ENCODE data around the gene CREG1.

The CREG1 gene

GRCh38 chr1:167553136-167554027 is at the start of gene CREG1:
Gene CREG1 (minus strand): TSS chr1:167553762.
- H3K9ac ChIP-seq (ENCODE audit: low read depth, low read length) = peak within 1 kb of the TSS; percentile 73

GRCh38 chr1:167602840-167603239 is 49.3 kb upstream of the CREG1 start:
- H3K36me3 ChIP-seq (ENCODE audit: insufficient read depth, low read length) = no peaks in the 10 kb centered on the region
- no peak overlapping the region for H3K9ac ChIP-seq (ENCODE audit: low read depth, low read length)
- no peaks in the 10 kb centered on the region for H3K4me1 ChIP-seq (ENCODE audit: insufficient read depth, low read length)
- no peaks in the 10 kb centered on the region for H3K9me3 ChIP-seq (ENCODE audit: control insufficient read depth, insufficient read depth, low read length)

More at GRCh38 chr1:167553136-167554027, at the start of gene CREG1:
- Histone ChIP-seq H3K4me1 (ENCODE audit: insufficient read depth, low read length) (0 out of 2 replicates have a peak, but pooled peaks cover 3% of the 10 kb centered on the region), H3K9me3 (ENCODE audit: control insufficient read depth, insufficient read depth, low read length) (no peaks in the 10 kb centered on the region), H3K36me3 (ENCODE audit: insufficient read depth, low read length) (no peaks in the 10 kb centered on the region)

GRCh38 chr1:167601442-167602383 is 48.2 kb upstream of the CREG1 start:
- Histone ChIP-seq H3K9me3 (ENCODE audit: control insufficient read depth, insufficient read depth, low read length) (no peaks in the 10 kb centered on the region), H3K4me1 (ENCODE audit: insufficient read depth, low read length) (no peaks in the 10 kb centered on the region), H3K36me3 (ENCODE audit: insufficient read depth, low read length) (no peaks in the 10 kb centered on the region), H3K9ac (ENCODE audit: low read depth, low read length) (no peak overlapping the region)

GRCh38 chr1:167599957-167600581 is 46.5 kb upstream of the CREG1 start:
- Histone ChIP-seq H3K36me3 (ENCODE audit: insufficient read depth, low read length) (no peaks in the 10 kb centered on the region), H3K9me3 (ENCODE audit: control insufficient read depth, insufficient read depth, low read length) (no peaks in the 10 kb centered on the region), H3K4me1 (ENCODE audit: insufficient read depth, low read length) (no peaks in the 10 kb centered on the region), H3K9ac (ENCODE audit: low read depth, low read length) (no peak overlapping the region)

GRCh38 chr1:167594822-167595221 is 41.3 kb upstream of the CREG1 start:
- Histone ChIP-seq H3K36me3 (ENCODE audit: insufficient read depth, low read length) (no peaks in the 10 kb centered on the region), H3K9me3 (ENCODE audit: control insufficient read depth, insufficient read depth, low read length) (no peaks in the 10 kb centered on the region)

DNA sequence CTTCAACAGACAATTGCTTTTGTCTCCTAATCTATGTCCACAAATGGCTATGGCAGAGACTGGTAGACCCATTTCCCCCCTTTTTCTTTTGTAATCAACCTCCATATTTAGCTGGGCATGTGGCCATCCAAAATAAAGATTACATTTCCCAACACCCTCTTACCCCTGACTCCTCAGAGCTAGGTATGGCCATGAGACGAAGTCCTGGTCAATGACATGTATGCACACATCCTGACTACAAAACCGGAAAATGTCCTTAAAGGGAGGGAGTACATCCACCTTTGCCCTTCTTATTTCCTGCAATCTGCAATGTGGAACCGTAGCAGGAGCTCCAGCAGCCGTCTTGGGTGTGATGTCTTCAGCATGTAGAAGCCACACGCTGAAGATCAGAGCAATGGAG is 40.3 kb upstream of the CREG1 start:
- no peaks in the 10 kb centered on the region for H3K36me3 ChIP-seq (ENCODE audit: insufficient read depth, low read length)
- no peaks in the 10 kb centered on the region for H3K9me3 ChIP-seq (ENCODE audit: control insufficient read depth, insufficient read depth, low read length)
- H3K9ac ChIP-seq (ENCODE audit: low read depth, low read length) = no peak overlapping the region
- H3K4me1 ChIP-seq (ENCODE audit: insufficient read depth, low read length) = no peaks in the 10 kb centered on the region

More at GRCh38 chr1:167594822-167595221, 41.3 kb upstream of the CREG1 start:
- Histone ChIP-seq H3K9ac (ENCODE audit: low read depth, low read length) (no peak overlapping the region), H3K4me1 (ENCODE audit: insufficient read depth, low read length) (no peaks in the 10 kb centered on the region)

GRCh38 chr1:167592475-167592874 is 38.9 kb upstream of the CREG1 start:
- Histone ChIP-seq H3K36me3 (ENCODE audit: insufficient read depth, low read length) (no peaks in the 10 kb centered on the region), H3K4me1 (ENCODE audit: insufficient read depth, low read length) (no peaks in the 10 kb centered on the region), H3K9ac (ENCODE audit: low read depth, low read length) (no peak overlapping the region), H3K9me3 (ENCODE audit: control insufficient read depth, insufficient read depth, low read length) (no peaks in the 10 kb centered on the region)

DNA sequence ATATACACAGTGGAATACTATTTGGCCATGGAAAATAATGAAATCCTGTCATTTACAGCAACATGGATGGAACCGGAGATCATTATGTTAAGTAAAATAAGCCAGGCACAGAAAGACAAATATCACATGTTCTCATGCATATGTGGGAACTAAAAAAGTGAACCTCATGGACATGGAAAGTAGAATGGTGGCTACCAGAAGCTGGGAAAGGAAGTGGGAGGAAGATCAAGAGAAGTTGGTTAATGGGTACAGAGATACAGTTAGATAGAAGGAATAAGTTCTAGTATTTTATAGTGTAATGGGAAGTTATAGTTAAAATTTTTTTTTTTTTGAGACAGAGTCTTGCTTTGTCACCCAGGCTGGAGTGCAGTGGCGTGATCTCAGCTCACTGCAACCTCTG is 34.8 kb upstream of the CREG1 start:
- H3K4me1 ChIP-seq (ENCODE audit: insufficient read depth, low read length) = no peaks in the 10 kb centered on the region
- H3K9me3 ChIP-seq (ENCODE audit: control insufficient read depth, insufficient read depth, low read length) = no peaks in the 10 kb centered on the region
- no peaks in the 10 kb centered on the region for H3K36me3 ChIP-seq (ENCODE audit: insufficient read depth, low read length)

GRCh38 chr1:167587872-167588271 is 34.3 kb upstream of the CREG1 start:
- Histone ChIP-seq H3K9ac (ENCODE audit: low read depth, low read length) (no peak overlapping the region), H3K36me3 (ENCODE audit: insufficient read depth, low read length) (no peaks in the 10 kb centered on the region), H3K4me1 (ENCODE audit: insufficient read depth, low read length) (no peaks in the 10 kb centered on the region)

More for the DNA sequence above, 34.8 kb upstream of the CREG1 start:
- no peak overlapping the region for H3K9ac ChIP-seq (ENCODE audit: low read depth, low read length)

GRCh38 chr1:167587342-167587741 is 33.8 kb upstream of the CREG1 start:
- H3K9ac ChIP-seq (ENCODE audit: low read depth, low read length) = no peak overlapping the region
- no peaks in the 10 kb centered on the region for H3K36me3 ChIP-seq (ENCODE audit: insufficient read depth, low read length)
- H3K9me3 ChIP-seq (ENCODE audit: control insufficient read depth, insufficient read depth, low read length) = no peaks in the 10 kb centered on the region; the same call in 1 of the 2 replicates
- no peaks in the 10 kb centered on the region for H3K4me1 ChIP-seq (ENCODE audit: insufficient read depth, low read length)

More at GRCh38 chr1:167587872-167588271, 34.3 kb upstream of the CREG1 start:
- no peaks in the 10 kb centered on the region; the same call in 1 of the 2 replicates for H3K9me3 ChIP-seq (ENCODE audit: control insufficient read depth, insufficient read depth, low read length)

DNA sequence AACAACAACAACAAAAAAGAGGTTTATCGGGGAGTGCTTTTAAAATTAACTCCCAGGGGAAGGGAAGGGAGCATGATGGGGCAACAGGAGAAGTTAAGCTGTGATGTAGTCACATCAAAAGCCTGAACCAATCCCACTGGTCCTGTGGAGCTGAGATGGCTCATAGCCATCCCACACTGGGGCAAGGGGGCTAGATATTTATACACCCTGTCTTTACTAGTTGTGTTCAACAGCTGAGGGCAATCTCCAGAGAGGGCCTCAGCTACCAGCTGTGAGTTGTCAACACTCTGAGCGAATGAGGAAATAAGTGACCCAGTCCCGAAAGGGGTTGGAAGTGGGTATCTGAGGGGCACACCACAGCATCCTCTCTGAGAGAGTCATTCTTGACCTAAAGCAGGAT is 31.0 kb upstream of the CREG1 start:
- Histone ChIP-seq H3K9me3 (ENCODE audit: control insufficient read depth, insufficient read depth, low read length) (no peaks in the 10 kb centered on the region; the same call in 1 of the 2 replicates), H3K36me3 (ENCODE audit: insufficient read depth, low read length) (no peaks in the 10 kb centered on the region; the same call in 1 of the 2 replicates), H3K4me1 (ENCODE audit: insufficient read depth, low read length) (no peaks in the 10 kb centered on the region), H3K9ac (ENCODE audit: low read depth, low read length) (no peak overlapping the region)

DNA sequence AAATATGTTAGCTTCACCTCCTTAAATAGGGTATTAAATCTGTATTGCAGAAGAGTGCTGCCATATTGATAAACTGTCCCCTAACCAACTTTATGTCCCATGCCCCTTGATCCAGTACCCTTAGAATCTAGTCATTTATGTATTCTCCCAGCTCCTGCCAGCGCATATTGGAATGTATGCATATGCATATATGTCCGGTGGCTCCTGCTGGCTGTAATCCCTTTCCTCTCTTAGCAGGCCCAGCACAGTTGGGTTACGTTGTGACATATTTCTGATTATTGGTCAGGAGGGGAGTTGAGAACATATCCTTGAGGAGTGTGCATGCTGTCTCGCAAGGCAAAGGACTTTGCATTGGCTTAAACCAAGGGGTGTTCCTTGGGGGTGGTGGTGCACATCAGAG is 29.2 kb upstream of the CREG1 start:
- H3K4me1 ChIP-seq (ENCODE audit: insufficient read depth, low read length) = peaks cover 7% of the 10 kb centered on the region
- H3K36me3 ChIP-seq (ENCODE audit: insufficient read depth, low read length) = no peaks in the 10 kb centered on the region; the same call in 1 of the 2 replicates
- no peak overlapping the region for H3K9ac ChIP-seq (ENCODE audit: low read depth, low read length)
- H3K9me3 ChIP-seq (ENCODE audit: control insufficient read depth, insufficient read depth, low read length) = no peaks in the 10 kb centered on the region; the same call in 1 of the 2 replicates

GRCh38 chr1:167582064-167582463 is 28.5 kb upstream of the CREG1 start:
- Histone ChIP-seq H3K36me3 (ENCODE audit: insufficient read depth, low read length) (no peaks in the 10 kb centered on the region; the same call in 1 of the 2 replicates), H3K9me3 (ENCODE audit: control insufficient read depth, insufficient read depth, low read length) (peaks cover 2% of the 10 kb centered on the region; the same call in 1 of the 2 replicates), H3K4me1 (ENCODE audit: insufficient read depth, low read length) (peaks cover 7% of the 10 kb centered on the region), H3K9ac (ENCODE audit: low read depth, low read length) (no peak overlapping the region)

DNA sequence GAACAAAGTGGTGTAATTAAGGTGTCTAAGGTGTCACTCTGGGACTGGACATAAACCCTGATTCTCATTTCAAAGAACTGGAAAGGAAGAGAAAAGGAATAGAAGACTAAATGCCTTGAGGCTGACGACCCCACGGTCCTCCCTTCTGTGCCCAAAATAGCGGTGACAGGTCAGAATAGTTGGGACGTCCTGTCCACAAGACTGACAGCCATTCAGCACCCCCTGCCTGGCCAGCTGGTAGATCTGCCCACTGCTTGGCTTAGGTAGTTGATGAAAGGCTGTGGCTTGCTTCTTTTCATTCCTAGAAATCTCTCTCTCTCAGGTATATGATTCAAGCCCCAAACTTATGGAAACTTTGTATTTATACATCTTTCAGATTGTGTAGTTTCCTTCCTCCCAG is 26.4 kb upstream of the CREG1 start:
- peaks cover 7% of the 10 kb centered on the region for H3K4me1 ChIP-seq (ENCODE audit: insufficient read depth, low read length)
- H3K9me3 ChIP-seq (ENCODE audit: control insufficient read depth, insufficient read depth, low read length) = peaks cover 2% of the 10 kb centered on the region; the same call in 1 of the 2 replicates
- no peak overlapping the region for H3K9ac ChIP-seq (ENCODE audit: low read depth, low read length)
- H3K36me3 ChIP-seq (ENCODE audit: insufficient read depth, low read length) = no peaks in the 10 kb centered on the region; the same call in 1 of the 2 replicates
